ENCODE results near the gene KSR2. TPM values are rescaled to one million over a fixed set of nuclear protein-coding genes. Genes with fewer than 3 reads are reported as not detected.

The KSR2 gene
- total RNA-seq, 1 donor from 2014 or later = not detected

DNA sequence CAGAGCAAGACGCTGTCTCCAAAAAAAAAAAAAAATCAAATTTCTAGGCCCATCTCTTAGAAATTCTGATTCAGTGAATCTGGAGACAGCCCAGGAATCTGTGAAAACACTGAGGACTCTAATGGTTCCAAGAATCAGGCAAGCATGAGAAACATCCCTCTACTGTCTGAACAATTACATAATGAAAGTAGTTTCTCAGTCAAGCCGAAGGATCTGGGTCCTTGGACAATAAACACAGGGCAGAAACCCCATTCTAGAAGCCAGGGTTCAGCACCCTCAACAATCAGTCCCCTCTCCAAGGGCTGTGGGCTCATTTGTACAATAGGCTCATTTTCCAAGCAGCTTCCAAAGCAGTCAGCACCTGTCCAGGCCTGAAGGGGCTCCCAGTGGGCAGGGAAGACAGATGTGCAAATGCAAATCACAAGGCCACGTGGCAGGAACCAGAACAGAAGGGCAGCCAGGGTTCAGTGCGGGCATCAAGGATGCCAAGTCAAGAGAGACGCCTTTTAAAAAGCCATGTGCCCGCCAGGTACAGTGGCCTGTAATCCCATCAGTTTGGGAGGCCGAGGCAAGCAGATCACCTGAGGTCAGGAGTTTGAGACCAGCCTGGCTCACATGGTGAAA is 96.1 kb downstream of the KSR2 start:
- TF ChIP-seq, protein P1, sequence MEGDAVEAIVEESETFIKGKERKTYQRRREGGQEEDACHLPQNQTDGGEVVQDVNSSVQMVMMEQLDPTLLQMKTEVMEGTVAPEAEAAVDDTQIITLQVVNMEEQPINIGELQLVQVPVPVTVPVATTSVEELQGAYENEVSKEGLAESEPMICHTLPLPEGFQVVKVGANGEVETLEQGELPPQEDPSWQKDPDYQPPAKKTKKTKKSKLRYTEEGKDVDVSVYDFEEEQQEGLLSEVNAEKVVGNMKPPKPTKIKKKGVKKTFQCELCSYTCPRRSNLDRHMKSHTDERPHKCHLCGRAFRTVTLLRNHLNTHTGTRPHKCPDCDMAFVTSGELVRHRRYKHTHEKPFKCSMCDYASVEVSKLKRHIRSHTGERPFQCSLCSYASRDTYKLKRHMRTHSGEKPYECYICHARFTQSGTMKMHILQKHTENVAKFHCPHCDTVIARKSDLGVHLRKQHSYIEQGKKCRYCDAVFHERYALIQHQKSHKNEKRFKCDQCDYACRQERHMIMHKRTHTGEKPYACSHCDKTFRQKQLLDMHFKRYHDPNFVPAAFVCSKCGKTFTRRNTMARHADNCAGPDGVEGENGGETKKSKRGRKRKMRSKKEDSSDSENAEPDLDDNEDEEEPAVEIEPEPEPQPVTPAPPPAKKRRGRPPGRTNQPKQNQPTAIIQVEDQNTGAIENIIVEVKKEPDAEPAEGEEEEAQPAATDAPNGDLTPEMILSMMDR (IDR thresholded peaks at IDR 0.05; ENCODE audit: insufficient read depth, low read length, severe bottlenecking) = no peak
- no peaks in the 10 kb centered on the region for H3K36me3 ChIP-seq (ENCODE audit: control insufficient read depth, insufficient read depth, low read length)
- DNase-seq (ENCODE audit: low read depth) (no peak), FAIRE-seq (no peak)
- H3K4me3 ChIP-seq (ENCODE audit: low read depth, low read length) = no peak overlapping the region
- no peaks in the 10 kb centered on the region for H3K27me3 ChIP-seq (ENCODE audit: control insufficient read depth, insufficient read depth, low read length)

DNA sequence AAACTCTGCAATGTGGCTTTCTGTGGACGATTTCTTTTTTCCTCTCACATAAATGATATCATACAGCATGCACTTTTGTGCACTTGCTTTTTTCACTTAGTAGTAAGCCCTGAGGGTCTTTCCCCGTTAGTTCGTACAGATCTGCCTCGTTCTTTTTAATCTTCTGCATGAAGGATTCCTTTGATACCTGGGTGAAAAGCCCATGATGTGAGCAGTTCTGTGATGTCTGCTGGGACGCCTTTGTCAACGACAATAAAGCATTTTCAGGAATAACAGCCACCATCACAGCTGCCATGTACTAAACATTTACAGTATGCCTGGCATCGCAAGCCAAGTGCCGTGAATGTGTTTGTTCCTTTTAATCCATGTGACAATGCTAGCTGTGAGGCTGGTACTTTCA is 99.2 kb downstream of the KSR2 start:
- TF ChIP-seq, protein P1 (IDR thresholded peaks at IDR 0.05; ENCODE audit: insufficient read depth, low read length, severe bottlenecking) = no peak
- FAIRE-seq (no peak), DNase-seq (ENCODE audit: low read depth) (no peak)
- Histone ChIP-seq H3K36me3 (ENCODE audit: control insufficient read depth, insufficient read depth, low read length) (no peaks in the 10 kb centered on the region), H3K27me3 (ENCODE audit: control insufficient read depth, insufficient read depth, low read length) (no peaks in the 10 kb centered on the region), H3K4me3 (ENCODE audit: low read depth, low read length) (no peak overlapping the region)

DNA sequence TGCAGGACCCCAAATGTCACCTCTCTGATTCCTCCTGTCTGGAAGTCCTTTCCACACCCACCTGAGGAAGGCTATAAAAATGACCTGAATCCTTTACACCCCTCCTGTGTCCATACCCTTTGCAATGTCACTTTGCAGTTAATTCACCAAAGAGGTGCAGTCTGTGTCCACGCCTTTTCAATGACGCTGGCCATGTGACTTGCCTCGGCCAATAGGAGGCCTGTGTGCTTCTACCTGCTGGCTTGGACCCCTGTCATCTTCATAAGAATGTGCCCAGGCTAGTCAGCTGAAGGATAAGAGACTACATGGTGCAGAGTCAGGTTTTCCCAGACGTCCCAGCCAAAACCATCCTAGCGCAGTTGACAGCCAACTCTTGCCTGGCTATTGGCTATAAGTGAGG is 101.4 kb downstream of the KSR2 start:
- TF ChIP-seq, protein P1 (IDR thresholded peaks at IDR 0.05; ENCODE audit: insufficient read depth, low read length, severe bottlenecking) = no peak
- DNase-seq (ENCODE audit: low read depth) (no peak), FAIRE-seq (no peak)
- Histone ChIP-seq H3K27me3 (ENCODE audit: control insufficient read depth, insufficient read depth, low read length) (no peaks in the 10 kb centered on the region), H3K4me3 (ENCODE audit: low read depth, low read length) (no peak overlapping the region), H3K36me3 (ENCODE audit: control insufficient read depth, insufficient read depth, low read length) (no peaks in the 10 kb centered on the region)

DNA sequence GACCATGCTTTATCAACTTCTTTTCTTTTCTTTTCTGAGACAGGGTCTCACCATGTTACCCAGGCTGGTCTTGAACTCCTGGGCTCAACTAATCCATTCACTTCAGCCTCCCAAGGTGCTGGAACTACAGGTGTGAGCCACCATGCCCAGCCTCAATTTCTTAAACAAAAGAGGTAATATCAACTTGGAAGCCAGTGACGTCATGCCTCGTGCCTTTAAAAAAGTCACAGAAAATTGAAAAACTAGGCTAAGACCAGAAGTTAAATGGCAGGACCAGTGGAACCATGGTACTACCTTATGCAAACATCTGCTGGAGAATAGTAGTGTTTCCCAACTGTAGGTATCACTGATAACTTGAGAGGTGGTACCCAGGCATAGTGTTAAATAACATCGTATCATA is 103.3 kb downstream of the KSR2 start:
- Histone ChIP-seq H3K27me3 (ENCODE audit: control insufficient read depth, insufficient read depth, low read length) (no peaks in the 10 kb centered on the region), H3K4me3 (ENCODE audit: low read depth, low read length) (no peak overlapping the region), H3K36me3 (ENCODE audit: control insufficient read depth, insufficient read depth, low read length) (no peaks in the 10 kb centered on the region)
- no peak for DNase-seq (ENCODE audit: low read depth)
- TF ChIP-seq, protein P1 (IDR thresholded peaks at IDR 0.05; ENCODE audit: insufficient read depth, low read length, severe bottlenecking) = no peak
- no peak for FAIRE-seq

DNA sequence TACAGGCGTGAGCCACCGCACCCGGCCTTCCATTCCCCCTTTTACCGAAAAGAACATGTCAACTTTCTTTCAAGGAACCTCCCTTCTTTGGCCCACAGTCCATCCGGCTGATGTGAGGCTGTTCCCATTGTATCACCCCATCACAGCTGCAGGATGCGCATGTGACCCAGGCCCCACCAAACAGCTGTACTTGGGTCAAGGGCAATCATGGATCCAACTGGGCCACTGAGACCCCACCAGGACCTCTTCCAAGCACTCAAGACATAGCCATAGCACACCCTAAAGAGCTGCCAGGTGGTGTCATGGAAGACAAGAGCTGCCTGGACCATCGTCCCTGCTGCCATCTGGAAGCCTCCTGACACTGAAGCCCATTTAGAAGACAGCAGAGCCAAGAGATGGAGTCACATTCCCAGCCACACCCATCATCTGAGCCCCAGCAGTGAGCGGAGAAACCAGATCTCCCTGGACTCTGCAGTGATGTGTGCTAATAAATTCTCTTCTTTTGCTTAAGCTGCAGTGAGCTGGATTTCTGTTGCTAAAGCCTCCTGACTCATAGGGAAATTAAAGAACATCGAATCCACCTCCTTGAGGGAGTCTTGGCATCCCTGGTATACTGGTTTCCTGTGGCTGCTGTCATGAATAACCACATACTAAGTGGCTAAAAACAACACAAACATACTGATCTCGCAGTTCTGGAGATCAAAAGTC is 105.6 kb downstream of the KSR2 start:
- no peaks in the 10 kb centered on the region for H3K27me3 ChIP-seq (ENCODE audit: control insufficient read depth, insufficient read depth, low read length)
- TF ChIP-seq, protein P1 (IDR thresholded peaks at IDR 0.05; ENCODE audit: insufficient read depth, low read length, severe bottlenecking) = no peak
- FAIRE-seq (no peak), DNase-seq (ENCODE audit: low read depth) (peak; percentile 15)
- no peaks in the 10 kb centered on the region for H3K36me3 ChIP-seq (ENCODE audit: control insufficient read depth, insufficient read depth, low read length)
- no peak overlapping the region for H3K4me3 ChIP-seq (ENCODE audit: low read depth, low read length)
